GM21423 (cell line): ENCODE data around the gene TENT4A.
"Not testable (repeated sequence)": the region's sequence is repeated elsewhere in the genome, so short reads cannot be mapped to it uniquely, and the experiment has no call there.

Experiments
- ATAC-seq: cut with Tn5 transposase; IDR thresholded peaks from one replicate; pipeline ENCODE4 v1.9.1; 2021; ENCODE audit warnings: mild to moderate bottlenecking, moderate library complexity; ENCODE audit not compliant: unreplicated experiment

TENT4A gene

DNA sequence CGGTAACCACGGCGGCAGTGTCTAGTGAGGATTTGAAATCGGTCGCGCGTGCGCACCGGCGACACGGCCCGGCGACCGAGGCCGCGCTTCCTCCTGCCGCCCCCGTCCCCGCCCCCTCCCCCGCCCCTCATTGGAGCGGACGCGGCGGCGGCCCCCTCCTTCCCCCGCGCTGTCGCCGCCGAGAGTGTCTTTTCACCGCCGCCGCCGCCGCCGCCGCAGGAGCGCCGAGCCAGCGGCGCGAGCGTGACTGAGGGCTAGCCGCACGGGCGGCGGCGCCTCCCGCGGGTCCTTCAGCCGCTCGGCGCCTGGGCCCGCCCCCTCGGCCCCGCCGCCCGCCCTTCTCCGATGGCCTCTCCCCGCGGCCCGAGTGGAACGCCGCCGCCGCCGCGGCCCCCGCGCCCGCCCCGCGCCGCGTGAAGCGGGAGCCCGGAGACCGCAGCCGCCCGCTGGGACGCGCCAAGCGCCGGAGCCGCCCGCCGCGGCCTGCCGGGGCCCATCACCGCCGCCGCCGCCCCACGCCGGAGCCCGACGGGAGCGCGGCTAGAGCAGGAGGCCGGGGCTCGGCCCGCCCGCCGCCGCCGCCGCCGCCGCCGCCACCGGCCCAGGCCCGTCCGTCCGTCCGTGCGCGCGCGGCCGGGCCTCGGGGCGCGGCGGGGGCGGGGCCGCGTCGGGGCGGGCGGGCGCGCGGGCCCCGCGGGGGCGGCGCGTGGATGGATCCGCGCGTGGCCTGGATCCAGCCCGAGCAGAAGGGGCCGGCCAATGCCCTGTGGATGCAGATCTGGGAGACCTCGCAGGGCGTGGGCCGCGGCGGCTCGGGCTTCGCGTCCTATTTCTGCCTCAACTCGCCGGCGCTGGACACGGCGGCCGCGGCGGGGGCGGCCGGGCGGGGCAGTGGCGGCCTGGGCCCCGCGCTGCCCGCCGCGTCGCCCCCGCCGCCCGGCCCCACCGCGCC, at the start of gene TENT4A:
Gene TENT4A, plus strand, starts transcription at position 159 of the 952 bp plus-strand sequence. Its CDS starts 552 bp downstream, at position 711.
- ATAC-seq = peak; percentile 1

DNA sequence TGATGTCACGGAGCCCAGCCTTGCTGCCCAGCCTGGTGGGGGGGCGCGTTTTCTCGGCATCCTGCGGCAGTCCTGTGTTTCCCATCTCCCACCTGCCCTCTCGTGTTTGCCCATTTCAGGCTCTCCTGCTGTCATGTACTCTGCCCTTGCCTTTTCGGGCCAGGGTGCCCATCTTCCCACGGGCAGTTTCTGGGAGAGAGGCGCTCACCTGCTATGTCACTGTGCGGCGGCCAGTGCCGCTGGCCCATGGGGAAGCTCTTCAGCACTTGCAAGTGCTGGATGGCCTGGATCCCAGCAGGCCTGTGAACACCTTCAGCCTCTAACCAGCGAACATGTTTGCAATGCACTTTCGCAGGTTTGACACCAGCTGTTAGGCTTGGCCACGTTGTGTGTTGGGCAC, 46.5 kb upstream of the TENT4A start:
- no peak for ATAC-seq

DNA sequence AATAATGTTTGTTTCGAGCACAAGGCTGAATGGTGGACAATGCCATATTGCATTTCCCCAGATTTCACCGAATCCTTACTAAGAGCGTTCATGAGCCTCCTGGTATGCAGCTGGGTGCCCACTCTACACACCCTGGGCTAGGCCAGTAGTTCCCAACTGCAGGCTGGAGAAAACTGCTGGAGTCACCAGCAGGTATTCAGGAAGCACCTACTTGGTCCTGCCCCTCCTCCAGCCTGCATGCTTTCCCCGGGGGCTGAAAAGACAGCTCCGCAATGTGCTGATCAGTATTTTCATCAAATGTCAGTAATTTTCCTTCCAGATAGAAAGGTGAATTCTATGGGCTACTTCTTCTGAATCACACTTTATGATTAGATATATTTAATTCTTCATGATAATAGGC, 45.6 kb upstream of the TENT4A start:
- no peak for ATAC-seq

DNA sequence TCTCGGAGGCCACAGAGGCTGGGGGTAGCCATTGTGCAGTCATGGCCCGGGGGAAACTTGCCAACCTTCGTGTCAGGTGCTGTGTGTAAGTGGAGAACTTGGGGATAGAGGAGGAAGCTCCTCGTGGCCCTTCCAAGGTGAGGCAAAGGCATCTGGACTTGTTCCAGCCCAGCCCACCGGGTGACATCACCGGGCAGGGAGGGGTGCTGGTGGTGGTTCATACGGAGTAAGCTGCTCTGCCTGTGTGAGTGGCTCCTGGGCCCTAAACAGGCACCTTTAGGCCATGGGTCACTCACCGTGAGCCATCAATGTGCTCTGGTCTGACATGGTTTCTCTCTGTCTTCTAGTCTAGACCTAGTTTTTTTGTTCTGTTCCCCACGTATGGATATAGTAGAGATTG, 44.5 kb upstream of the TENT4A start:
- not testable (repeated sequence) for ATAC-seq

DNA sequence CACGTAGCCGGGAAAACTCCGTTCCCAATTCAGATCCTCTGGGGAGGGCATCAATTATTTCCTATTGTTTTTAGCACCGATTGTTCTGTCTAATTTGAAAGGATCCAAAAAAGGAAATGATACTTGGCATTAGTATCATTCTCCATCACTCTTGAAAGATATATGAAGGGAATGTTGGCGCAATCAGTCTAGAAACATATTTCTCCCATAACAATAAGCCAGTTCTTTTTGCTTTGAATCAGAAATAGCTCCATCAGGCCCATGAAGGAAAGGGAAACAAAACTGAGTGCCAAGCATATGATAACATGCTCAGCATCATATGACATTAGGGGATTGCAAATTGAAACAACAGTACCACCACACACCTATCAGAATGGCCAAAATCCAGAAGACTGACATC, 40.2 kb upstream of the TENT4A start:
- no peak for ATAC-seq

DNA sequence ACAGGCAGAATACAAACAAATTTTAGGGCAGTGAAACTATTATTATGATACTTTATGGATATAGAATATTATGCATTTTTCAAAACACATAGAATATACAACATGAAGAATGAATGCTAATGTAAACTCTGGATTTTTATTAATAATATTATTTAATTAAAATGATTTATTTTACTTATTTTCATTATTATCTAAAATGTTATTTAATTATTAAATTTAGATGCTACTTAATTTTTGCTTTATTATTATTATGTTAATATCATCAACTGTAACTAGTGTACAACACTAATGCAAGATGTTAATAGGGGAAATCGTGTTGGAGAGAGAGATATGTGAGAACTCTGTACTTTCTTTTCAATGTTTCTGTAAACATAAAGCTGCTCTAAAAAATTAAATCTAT, 39.3 kb upstream of the TENT4A start:
- ATAC-seq = no peak

DNA sequence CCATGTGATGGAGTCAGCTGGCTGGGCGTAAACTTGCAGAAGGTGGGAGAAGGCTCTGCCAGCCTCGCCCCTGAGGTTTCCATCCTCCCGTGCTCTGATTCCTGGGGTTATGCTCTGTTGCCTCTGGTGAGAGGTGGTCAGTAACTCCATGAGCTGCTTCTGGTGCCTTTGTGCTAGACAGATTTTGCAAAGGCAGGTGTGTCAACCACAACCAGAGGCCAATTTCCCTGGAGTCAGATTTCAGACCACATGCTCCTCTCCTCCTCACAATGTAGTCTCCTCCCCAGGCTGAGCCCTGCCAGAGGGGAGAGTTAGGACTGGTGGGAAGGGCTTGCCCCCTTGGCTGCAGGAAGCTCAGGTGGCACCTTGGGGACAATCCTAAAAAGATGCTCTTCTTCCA, 38.8 kb upstream of the TENT4A start:
- no peak for ATAC-seq

DNA sequence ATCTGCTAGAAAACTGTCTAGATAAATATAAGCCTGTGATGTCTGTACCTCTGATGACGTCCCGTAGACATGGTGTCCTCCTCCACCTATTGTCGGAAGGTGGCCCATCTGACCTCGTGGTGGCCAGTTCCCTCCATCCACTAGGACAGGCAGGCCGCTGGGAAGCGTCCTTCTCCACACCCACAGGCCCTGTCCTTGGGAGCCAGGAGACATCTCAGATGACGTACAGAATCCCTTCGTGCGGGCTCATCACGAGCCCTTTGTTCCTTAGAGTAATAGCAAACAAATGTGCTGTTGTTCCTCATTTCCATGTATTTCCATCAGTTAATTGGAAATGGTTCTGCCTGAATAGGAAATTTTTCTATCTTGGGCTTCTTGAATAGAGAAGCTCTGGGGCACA, 38.3 kb upstream of the TENT4A start:
- no peak for ATAC-seq

DNA sequence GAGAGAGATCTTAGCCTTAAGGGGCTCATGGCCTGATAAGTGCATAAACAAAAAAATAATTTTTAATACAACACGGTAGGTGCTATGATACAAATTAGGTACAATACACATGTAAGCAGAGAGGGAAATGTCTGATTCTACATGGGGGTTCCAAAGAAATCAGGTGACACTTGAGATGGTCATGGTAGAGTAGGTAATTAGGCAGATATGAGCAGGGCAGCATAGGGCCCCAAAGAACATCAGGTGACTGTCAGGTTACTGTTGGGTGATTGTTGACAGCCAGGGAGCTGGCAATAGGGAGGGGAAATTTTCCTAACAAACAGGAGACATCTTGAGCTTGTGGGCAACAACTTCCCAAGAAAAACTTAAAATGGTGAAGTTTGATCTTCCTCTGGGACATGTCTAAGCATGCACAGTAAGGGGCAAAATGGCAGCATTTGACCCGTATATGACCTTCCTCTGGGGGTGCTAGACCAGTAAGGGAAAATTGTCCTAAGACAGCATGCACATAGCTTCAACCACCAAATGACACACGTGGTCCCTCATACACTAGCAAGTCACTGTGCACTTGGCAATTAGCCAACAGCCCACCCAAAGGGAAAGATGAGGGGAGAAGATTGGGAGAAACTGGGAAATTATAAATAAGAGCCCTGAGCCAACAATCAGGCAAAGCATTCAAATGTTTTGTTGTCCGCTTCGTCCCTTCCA, 37.3 kb upstream of the TENT4A start:
- ATAC-seq = no peak

DNA sequence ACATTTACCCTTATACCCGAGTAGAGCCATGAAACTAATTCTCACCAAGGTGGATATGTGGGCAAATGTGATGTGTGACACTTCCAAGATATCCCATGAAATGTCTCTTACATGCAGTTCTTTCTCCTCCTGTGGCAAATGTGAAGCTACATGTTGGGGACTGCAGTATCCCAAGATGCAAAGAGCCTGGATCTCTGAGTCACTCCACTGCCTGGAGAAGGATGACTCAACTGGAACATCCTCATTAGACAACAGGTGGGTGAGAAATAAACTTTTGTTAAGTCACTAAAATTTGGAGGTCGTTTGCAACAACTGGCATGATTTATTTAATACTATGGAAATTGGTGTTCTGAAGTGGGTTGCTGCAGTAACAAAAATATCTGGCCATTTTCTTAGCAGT, 36.5 kb upstream of the TENT4A start:
- ATAC-seq = no peak

DNA sequence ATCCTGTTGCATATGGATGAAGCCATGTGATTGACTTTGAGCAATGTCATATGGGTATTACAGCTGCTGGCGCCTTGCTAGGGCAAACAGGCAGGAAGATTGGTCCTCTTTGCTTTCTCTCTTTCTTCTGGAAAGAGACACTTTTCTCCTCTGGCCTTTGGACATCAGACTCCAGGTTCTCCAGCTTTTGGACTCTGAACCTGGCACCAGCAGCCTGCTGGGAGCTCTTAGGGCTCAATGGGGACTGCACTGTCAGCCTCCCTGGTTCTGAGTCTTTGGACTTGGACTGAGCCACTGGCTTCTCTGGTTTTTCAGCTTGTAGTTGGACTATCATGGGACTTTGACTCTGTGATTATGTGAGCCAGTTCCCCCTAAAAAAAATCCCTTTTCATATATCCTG, 34.8 kb upstream of the TENT4A start:
- no peak for ATAC-seq

DNA sequence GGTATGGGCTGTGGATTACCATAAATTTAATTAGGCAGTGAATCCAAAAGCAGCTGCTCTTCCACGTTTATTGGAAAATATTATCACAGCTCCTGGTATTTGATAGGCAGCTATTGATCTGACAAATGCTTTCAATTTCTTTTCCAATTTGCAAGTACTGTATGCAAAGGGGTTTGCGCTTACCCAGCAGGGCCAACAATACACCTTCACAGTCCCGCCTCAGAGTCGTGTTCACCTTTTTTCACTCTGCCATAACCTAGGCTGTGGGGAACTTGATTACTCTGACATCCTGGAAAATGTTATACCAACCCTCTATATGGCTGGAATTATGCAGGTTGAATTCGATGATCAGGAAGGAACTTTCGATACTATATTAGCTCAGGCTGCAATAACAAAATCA, 32.3 kb upstream of the TENT4A start:
- no peak for ATAC-seq

DNA sequence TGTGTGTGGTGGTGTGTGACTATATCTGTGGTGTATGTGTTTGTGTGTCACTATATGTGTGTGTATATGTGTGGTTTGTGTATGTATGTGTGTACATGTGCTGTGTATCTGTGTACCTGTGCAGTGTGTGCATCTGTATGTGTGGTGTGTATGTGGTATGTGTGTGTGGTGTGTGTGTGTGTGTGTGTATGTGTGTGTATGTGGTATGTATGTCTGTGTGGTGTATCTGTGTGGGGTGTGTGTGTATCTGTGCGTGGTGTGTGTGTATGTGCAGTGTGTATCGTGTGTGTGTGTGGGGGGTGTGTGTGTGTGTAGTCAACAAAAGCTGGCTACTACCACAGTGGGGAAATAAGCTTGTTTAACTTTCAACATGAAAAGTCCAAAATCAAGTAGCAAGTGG, 31.6 kb upstream of the TENT4A start:
- ATAC-seq = no peak

DNA sequence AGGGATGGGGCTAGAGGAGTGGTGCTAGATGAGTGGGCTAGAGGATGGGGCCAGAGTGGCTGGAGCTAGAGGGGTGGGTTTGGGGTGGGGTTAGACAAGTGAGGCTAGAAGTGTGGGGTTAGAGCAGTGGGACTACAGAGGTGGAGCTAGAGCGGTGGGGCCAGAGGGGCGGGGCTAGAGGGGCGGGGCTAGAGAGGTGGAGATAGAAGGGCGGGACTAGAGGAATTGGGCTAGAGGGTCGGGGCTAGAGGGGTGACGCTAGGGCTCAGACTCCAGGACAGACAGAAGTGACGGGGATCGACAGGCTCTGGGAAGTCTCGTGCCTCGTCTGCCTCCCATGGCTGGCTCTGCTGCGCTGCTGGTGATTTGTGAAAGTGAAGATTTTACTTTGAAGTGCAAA, 31.0 kb upstream of the TENT4A start:
- ATAC-seq = no peak

DNA sequence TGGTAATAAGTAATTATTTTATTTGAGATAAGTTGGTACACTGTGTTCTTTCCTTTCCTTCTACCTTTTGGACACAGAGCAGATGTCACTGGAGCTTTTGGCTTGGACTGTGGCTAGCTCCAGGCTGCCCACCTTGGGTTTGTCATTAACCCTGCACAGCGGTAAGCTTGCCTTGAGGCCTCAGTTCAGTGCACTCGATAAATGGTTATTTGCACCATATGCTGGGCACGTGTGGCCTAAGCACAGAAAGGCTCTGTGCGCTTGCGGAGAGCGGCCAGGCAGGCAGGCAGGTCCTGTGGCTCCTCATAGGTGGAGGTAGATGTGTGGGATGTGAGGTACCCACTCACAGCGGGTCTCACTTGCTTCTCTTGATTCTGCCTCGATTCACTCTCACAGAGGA, 30.0 kb upstream of the TENT4A start:
- no peak for ATAC-seq

DNA sequence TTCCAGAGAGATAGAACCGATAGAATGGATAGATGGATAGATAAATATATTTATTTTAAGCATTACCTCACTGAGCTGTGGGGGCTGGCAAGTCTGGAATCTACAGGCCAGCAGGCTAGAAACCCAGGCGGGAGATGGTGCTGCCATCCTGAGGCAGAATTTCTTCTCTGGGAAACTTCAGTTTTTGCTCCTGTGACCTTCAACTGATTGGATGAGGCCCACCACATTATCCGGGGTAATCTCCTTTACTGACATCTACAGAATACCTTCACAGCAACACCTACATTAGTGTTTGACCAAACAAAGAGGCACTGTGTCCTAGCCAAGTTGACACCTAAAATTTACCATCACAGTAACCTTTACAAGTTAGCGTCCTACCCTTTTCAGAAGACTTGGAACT, 29.2 kb upstream of the TENT4A start:
- ATAC-seq = no peak

DNA sequence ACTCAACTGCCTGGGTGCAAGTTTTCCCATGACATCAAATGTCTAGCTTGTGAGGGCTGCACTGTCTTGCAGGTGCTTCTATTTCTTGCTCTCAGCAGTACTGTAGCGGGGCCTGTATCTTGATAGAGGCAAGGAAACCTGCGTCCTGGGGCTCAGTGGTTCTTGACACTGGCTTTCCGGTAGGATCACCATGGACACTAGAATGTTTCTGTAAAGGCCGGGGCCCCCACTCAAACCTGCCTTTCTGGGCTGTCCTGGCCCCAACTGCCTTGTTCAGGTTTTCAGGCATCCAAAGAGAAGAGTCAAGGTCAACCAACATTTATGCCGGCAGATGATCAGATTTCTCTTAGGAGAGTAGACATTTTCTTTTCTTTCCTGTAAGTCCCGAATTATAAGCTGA, 26.7 kb upstream of the TENT4A start:
- ATAC-seq = no peak

DNA sequence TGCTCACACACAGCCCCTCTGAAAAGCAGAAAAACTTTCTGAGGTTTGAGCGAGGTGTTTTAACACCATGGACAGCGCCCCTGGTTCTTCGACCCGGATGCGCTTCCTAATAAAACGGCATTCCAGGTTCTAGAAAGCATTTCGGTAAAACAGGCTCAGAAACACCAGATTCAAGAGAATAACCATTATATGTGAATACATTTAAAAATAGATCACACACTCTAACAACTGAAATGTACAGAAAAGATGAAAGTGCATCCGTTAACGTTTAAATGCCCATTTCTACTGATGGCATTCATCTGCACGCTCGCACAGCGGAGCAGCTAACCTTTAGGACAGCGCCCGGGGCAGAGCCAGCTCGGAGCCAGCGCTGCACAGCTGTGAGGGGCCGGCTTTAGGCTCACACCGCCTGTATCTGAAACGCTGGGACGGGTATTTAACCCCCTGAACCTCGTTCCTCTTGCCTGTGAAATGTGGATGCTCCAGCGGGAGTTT, 26.3 kb upstream of the TENT4A start:
- no peak for ATAC-seq

DNA sequence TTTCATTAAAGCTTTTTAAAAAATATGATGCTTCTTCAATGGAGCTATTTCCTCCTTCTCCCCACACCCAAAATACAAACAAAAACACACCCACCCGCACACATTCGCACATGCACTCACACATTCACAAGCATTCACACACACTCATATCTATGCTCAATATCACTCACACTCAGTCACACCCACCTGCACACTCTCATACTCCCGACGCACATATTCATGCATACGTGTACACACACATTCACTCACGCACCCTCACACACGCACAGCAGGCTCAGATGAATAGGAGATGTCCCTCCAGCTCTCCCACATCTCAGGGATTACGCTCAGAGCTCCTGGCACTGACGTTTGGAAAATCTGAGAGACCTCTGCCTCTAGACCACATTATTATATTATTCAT, 25.7 kb upstream of the TENT4A start:
- no peak for ATAC-seq

DNA sequence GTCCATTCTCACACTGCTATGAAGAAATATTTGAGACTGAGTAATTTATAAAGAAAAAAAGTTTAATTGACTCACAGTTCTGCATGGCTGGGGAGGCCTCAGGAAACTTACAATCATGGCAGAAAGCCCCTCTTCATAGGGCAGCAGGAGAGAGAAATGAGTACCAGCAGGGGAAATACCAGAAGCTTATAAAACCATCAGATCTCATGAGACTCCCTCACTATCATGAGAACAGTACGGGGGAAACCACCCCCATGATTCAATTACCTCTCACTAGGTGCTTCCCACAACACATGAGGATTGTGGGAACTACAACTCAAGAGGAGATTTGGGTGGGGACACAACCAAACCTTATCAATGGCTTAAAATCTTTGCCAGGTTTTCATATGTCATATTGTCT, 20.3 kb upstream of the TENT4A start:
- ATAC-seq = no peak

DNA sequence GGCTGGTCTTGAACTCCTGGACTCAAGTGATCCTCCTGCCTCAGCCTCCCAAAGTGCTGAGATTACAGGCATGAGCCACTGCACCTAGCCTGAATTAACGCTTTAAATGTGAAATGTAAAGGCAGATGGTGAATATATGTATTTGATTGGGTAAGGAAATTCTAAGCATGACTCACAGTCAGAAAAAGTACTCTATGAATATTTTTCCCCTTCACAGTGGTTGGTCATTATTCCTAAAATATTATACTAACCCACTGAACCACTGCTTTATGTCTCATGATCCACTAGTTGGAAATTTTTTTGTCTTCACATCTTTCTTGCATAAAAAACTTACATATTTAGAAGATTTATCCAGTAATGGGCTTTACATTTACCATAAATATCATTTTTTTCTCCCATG, 14.5 kb upstream of the TENT4A start:
- ATAC-seq = no peak

DNA sequence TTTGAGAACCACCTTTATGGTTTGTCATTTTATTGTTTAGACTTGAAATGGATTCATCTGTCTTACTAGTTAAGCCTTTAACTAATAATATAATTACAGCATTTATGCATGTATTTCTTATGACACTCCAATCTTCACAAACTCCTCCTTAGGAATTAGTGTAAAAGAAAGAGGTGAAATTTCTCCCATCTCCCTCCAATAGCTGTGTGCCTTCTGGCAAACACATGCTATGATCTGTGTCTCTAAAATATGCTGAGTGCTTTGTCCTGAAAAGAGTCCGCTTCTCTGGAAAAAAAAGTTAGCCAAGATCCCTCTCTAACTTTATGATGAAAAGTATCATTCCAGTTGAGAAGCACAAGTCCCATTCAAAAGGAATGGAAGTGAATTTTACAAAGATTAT, 13.9 kb upstream of the TENT4A start:
- no peak for ATAC-seq
